ENCODE measurements around the gene ESRP2. TPM values are rescaled to one million over a fixed set of nuclear protein-coding genes. Genes with fewer than 3 reads are reported as not detected.

The ESRP2 gene
- total RNA-seq, 4 donors from 2014 or later = 0.11 to 0.51 (median 0.13) TPM; not detected in 1

DNA sequence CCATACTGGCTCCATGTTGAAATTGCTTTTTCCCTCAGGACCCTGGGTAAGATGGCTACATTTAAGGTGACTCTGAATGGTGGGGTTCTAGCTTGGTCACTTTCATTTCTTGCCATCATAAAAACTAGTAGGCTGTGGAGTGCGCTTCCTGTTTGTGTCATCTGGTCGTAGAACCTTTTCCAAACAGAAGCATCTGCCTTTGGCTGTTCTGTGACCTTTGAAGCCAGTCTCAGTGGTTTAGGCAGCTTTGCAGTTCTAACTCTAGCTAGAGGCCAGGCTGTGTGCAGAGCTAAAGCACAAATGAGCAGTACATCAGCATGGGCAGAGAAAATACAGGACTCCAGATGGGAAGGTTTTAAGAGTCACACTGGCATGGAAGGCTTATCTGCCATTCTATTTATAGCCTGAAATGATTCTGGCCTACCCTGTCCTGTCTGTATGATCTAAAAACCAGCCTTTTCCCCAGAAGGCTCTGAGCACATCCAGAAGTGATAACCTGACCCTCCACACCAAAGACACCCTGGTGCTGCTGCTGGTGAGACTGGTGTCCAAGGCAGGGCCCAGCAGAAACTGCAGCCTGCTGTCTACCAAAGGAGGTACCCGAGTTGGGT is 8.6 kb downstream of the ESRP2 start:
- no peak for DNase-seq
- intact Hi-C loops (cut with DNase I; ENCODE audit: low total_unique reads) (no loop called here), in situ Hi-C loops (cut with MboI; ENCODE audit: low sequenced_read_pairs in 4 of 4) (loop anchor here in 2 of 4 donors (5.0 to 25.0 kb wide), 2 partner anchors 135 to 415 kb away; partner anchors contain the start of genes RANBP10 (in 1 of the 2) and TSNAXIP1 (in 1 of the 2))
- Histone ChIP-seq H3K4me3 (no peak overlapping the region), H3K27ac (peak overlapping the region; percentile 68 to 85 (median 75)), H3K4me1 (peaks cover 32 to 34% of the 10 kb centered on the region in 2 donors), H3K9me3 (no peaks in the 10 kb centered on the region), H3K36me3 (no peaks in the 10 kb centered on the region), H3K27me3 (no peaks in the 10 kb centered on the region)
- peak in 1 of 2 donors; percentile 18 for ATAC-seq
- TF ChIP-seq POLR2A (IDR thresholded peaks at IDR 0.05) = no peak
- TF ChIP-seq, protein P1, sequence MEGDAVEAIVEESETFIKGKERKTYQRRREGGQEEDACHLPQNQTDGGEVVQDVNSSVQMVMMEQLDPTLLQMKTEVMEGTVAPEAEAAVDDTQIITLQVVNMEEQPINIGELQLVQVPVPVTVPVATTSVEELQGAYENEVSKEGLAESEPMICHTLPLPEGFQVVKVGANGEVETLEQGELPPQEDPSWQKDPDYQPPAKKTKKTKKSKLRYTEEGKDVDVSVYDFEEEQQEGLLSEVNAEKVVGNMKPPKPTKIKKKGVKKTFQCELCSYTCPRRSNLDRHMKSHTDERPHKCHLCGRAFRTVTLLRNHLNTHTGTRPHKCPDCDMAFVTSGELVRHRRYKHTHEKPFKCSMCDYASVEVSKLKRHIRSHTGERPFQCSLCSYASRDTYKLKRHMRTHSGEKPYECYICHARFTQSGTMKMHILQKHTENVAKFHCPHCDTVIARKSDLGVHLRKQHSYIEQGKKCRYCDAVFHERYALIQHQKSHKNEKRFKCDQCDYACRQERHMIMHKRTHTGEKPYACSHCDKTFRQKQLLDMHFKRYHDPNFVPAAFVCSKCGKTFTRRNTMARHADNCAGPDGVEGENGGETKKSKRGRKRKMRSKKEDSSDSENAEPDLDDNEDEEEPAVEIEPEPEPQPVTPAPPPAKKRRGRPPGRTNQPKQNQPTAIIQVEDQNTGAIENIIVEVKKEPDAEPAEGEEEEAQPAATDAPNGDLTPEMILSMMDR (IDR thresholded peaks at IDR 0.05 in 4 of 5, conservative IDR thresholded peaks at IDR 0.05 in 1 of 5) = no peak

DNA sequence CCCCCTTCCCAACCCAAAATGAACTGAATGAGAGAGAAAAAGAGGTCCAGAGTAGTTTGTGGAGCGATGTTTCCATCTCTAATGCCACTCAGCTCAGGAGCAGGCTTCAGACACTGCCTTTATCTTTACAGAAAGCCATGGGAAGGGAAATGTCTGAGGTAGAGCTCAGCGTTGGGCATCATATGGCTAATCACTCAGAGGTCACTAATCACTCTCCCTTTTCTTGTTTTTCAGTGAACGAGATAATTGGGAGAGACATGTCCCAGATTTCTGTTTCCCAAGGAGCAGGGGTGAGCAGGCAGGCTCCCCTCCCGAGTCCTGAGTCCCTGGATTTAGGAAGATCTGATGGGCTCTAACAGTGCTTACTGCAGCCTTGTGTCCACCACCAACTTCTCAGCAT is 9.8 kb downstream of the ESRP2 start:
- DNase-seq (no peak), ATAC-seq (no peak)
- in situ Hi-C loops (cut with MboI; ENCODE audit: low sequenced_read_pairs in 4 of 4) (loop anchor here in 2 of 4 donors (5.0 to 25.0 kb wide), 2 partner anchors 134 to 414 kb away; partner anchors contain the start of genes RANBP10 (in 1 of the 2) and TSNAXIP1 (in 1 of the 2)), intact Hi-C loops (cut with DNase I; ENCODE audit: low total_unique reads) (no loop called here)
- TF ChIP-seq, protein P1 (IDR thresholded peaks at IDR 0.05 in 4 of 5, conservative IDR thresholded peaks at IDR 0.05 in 1 of 5) = no peak
- no peak for TF ChIP-seq POLR2A (IDR thresholded peaks at IDR 0.05)
- H3K36me3 ChIP-seq = peaks cover 0 to 4% of the 10 kb centered on the region in 2 donors
- H3K27ac ChIP-seq = peak overlapping the region; percentile 68 to 85 (median 75)
- H3K9me3 ChIP-seq = no peaks in the 10 kb centered on the region
- H3K4me3 ChIP-seq = no peak overlapping the region
- H3K27me3 ChIP-seq = no peaks in the 10 kb centered on the region
- H3K4me1 ChIP-seq = peaks cover 32 to 34% of the 10 kb centered on the region in 2 donors

DNA sequence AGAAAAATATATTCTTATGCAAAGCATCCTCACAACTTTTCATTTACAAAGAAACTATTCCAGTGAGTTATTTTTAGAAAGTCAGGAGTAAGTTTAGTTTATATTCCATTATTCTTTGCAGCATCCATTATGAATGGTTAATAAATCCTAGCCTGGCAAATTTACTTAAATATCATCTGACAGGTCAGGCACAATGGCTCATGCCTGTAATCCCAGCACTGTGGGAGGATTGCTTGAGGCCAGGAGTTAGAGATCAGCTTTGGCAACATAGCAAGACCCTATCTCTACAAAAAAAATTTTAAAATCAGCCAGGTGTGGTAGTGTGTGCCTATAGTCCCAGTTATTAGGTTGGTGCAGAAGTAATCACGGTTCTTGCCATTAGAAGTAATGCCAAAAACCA is 12.9 kb downstream of the ESRP2 start:
- DNase-seq (no peak), ATAC-seq (no peak)
- in situ Hi-C loops (cut with MboI; ENCODE audit: low sequenced_read_pairs in 4 of 4) = no loop called here
- peaks cover 22 to 24% of the 10 kb centered on the region in 2 donors for H3K4me1 ChIP-seq
- H3K36me3 ChIP-seq = peaks cover 0 to 4% of the 10 kb centered on the region in 2 donors
- no peaks in the 10 kb centered on the region for H3K27me3 ChIP-seq
- no peak overlapping the region for H3K4me3 ChIP-seq
- no peaks in the 10 kb centered on the region for H3K9me3 ChIP-seq
- peak overlapping the region in 2 of 4 donors; percentile 53 to 82 for H3K27ac ChIP-seq
- no peak for TF ChIP-seq POLR2A (IDR thresholded peaks at IDR 0.05)
- TF ChIP-seq, protein P1 (IDR thresholded peaks at IDR 0.05 in 4 of 5, conservative IDR thresholded peaks at IDR 0.05 in 1 of 5) = no peak
- intact Hi-C loops (cut with DNase I; ENCODE audit: low total_unique reads) = no loop called here

DNA sequence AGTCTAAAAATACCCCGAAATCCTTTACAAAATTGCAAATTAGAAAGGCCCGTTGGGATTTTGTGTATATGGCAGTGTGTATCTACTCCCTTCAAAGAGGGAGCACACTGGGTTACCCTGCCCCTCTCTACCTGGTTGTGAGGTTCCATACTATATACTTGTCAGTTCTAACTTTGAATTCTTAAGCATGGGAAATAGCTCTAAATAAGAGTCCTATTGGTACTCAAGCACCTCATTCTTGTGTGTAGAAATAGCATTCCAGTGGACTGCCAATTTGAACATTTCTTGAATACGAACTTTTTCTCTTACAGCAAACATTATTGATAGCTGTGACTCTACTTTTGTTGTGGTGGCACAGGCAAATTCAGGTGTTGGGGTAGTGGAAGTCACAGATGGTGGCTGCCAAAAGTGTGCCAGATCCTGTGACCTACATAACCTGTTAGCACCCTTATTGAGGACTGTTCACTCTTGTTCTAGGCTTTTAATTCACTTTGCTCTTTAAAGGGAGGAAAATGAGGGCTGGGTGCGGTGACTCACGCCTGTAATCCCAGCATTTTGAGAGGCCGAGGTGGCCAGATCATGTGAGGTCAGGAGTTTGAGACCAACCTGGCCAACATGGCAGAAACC is 16.1 kb downstream of the ESRP2 start:
- no peaks in the 10 kb centered on the region for H3K27me3 ChIP-seq
- ATAC-seq (no peak), DNase-seq (no peak)
- in situ Hi-C loops (cut with MboI; ENCODE audit: low sequenced_read_pairs in 4 of 4) (loop anchor here in 1 of 4 donors (10.0 kb wide), 1 partner anchor 115 kb away; no protein-coding TSS in a partner anchor), intact Hi-C loops (cut with DNase I; ENCODE audit: low total_unique reads) (no loop called here)
- H3K4me3 ChIP-seq = no peak overlapping the region
- H3K9me3 ChIP-seq = no peaks in the 10 kb centered on the region
- TF ChIP-seq POLR2A (IDR thresholded peaks at IDR 0.05) = no peak
- TF ChIP-seq, protein P1 (IDR thresholded peaks at IDR 0.05 in 4 of 5, conservative IDR thresholded peaks at IDR 0.05 in 1 of 5) = no peak
- peaks cover 4 to 11% of the 10 kb centered on the region in 2 donors for H3K4me1 ChIP-seq
- H3K36me3 ChIP-seq = peaks cover 0 to 4% of the 10 kb centered on the region in 2 donors
- peak overlapping the region; percentile 15 to 55 (median 43) for H3K27ac ChIP-seq
